Neural cell (in vitro differentiated cells): ENCODE results near the gene ACVR1B. TPM values are rescaled to one million over a fixed set of nuclear protein-coding genes. Genes with fewer than 3 reads are reported as not detected.

Experiments
- H2AFZ ChIP-seq: fragments of 200-600, 300-800 bp; sonication (generic), shearing (Covaris generic); 2 replicates; pipeline ENCODE4 v1.6.0; 2014; ENCODE audit warnings: low read depth, mild to moderate bottlenecking, antibody characterized with exemption, low read length, moderate library complexity
- H3F3A ChIP-seq: fragments of 200-600 bp; shearing (Covaris generic); 2 replicates; pipeline ENCODE4 v1.6.1; 2016; ENCODE audit warnings: mild to moderate bottlenecking, moderate library complexity, mixed read lengths, antibody characterized with exemption, low read length; ENCODE audit not compliant: insufficient read depth, poor library complexity, severe bottlenecking
- H3K27ac ChIP-seq: fragments of 200-600, 300-800 bp; sonication (generic), shearing (Covaris generic); 2 replicates; pipeline ENCODE4 v1.5.1; 2014; ENCODE audit warnings: mild to moderate bottlenecking, low read length, moderate library complexity
- H3K27me3 ChIP-seq: fragments of 300-800, 200-600 bp; sonication (generic), shearing (Covaris generic); 2 replicates; pipeline ENCODE4 v1.6.0; 2014; ENCODE audit warnings: mild to moderate bottlenecking, low read depth, low read length, moderate library complexity; ENCODE audit not compliant: insufficient read depth
- H3K36me3 ChIP-seq: fragments of 300-800, 200-600 bp; sonication (generic), shearing (Covaris generic); 2 replicates; pipeline ENCODE4 v1.5.1; 2014; ENCODE audit warnings: mild to moderate bottlenecking, antibody characterized with exemption, low read length, moderate library complexity; ENCODE audit not compliant: insufficient read depth
- H3K4me2 ChIP-seq: fragments of 300-800, 200-600 bp; sonication (generic), shearing (Covaris generic); 2 replicates; pipeline ENCODE4 v1.6.0; 2014; ENCODE audit warnings: mild to moderate bottlenecking, low read length
- H3K4me3 ChIP-seq: fragments of 300-800, 200-600 bp; sonication (generic), shearing (Covaris generic); 2 replicates; pipeline ENCODE4 v1.5.1; 2014; ENCODE audit warnings: mild to moderate bottlenecking, low read length, moderate library complexity
- H3K79me2 ChIP-seq: fragments of 200-600 bp; shearing (Covaris generic); replicated peaks from 2 replicates; pipeline ENCODE4 v1.6.0; 2014; ENCODE audit warnings: mild to moderate bottlenecking, low read length, moderate library complexity; ENCODE audit not compliant: insufficient read depth
- H3K9ac ChIP-seq: fragments of 300-800, 200-600 bp; sonication (generic), shearing (Covaris generic); 2 replicates; pipeline ENCODE4 v1.6.1; 2016; ENCODE audit warnings: mild to moderate bottlenecking, low read length, mixed read lengths
- H3K9me2 ChIP-seq: fragments of 200-600 bp; shearing (Covaris generic); 2 replicates; pipeline ENCODE4 v1.6.1; 2016; ENCODE audit warnings: mild to moderate bottlenecking, low read length, mixed read lengths; ENCODE audit not compliant: insufficient read depth
- H3K9me3 ChIP-seq: fragments of 200-600, 300-800 bp; sonication (generic), shearing (Covaris generic); 2 replicates; pipeline ENCODE4 v1.6.1; 2016; ENCODE audit warnings: mild to moderate bottlenecking, mixed run types, low read length, moderate library complexity, mixed read lengths
- H4K20me1 ChIP-seq: fragments of 200-600 bp; shearing (Covaris generic); 2 replicates; pipeline ENCODE4 v1.6.1; 2016; ENCODE audit warnings: mild to moderate bottlenecking, mixed run types; ENCODE audit not compliant: insufficient read depth
- CTCF ChIP-seq: fragments of 450-650 bp; IDR thresholded peaks from 2 replicates; pipeline ENCODE4 v1.5.1; 2014; ENCODE audit warnings: antibody characterized with exemption, mild to moderate bottlenecking, moderate library complexity; ENCODE audit not compliant: poor library complexity, severe bottlenecking
- EP300 ChIP-seq: fragments of 450-650 bp; conservative IDR thresholded peaks from 2 replicates; pipeline ENCODE4 v1.6.1; 2014; ENCODE audit warnings: antibody characterized with exemption, mild to moderate bottlenecking, moderate library complexity; ENCODE audit not compliant: poor library complexity, severe bottlenecking
- EZH2 ChIP-seq: fragments of 200-600, 300-800 bp; shearing (Covaris generic), sonication (generic); IDR thresholded peaks from 2 replicates; pipeline ENCODE4 v1.6.1; 2014; ENCODE audit warnings: antibody characterized with exemption, low read length, borderline replicate concordance, mild to moderate bottlenecking; ENCODE audit not compliant: insufficient read depth, poor library complexity, severe bottlenecking
- MXI1 ChIP-seq: fragments of 450-650 bp; conservative IDR thresholded peaks from 2 replicates; pipeline ENCODE4 v1.6.1; 2014; ENCODE audit warnings: antibody characterized with exemption, mild to moderate bottlenecking; ENCODE audit not compliant: poor library complexity, severe bottlenecking
- POLR2AphosphoS5 ChIP-seq: IDR thresholded peaks from 2 replicates; pipeline ENCODE4 v1.6.1; 2012
- RAD21 ChIP-seq: fragments of 450-650 bp; conservative IDR thresholded peaks from 2 replicates; pipeline ENCODE4 v1.6.1; 2014; ENCODE audit warnings: antibody characterized with exemption, mild to moderate bottlenecking, moderate library complexity
- SMC3 ChIP-seq: fragments of 450-650 bp; conservative IDR thresholded peaks from 2 replicates; pipeline ENCODE4 v1.6.1; 2014; ENCODE audit warnings: antibody characterized with exemption, mild to moderate bottlenecking, moderate library complexity; ENCODE audit not compliant: poor library complexity
- TAF1 ChIP-seq: IDR thresholded peaks from 2 replicates; pipeline ENCODE4 v1.6.1; 2012; ENCODE audit warnings: low read depth
- polyA plus RNA-seq: library from polyadenylated mRNA; depleted of rRNA; stranded (reverse); fragments of >200 nt; gene quantifications from 2 replicates; pipeline ENCODE4 v1.2.3, GENCODE V29; 2014
- TF ChIP-seq, protein P1 (sequence below): IDR thresholded peaks from 2 replicates; pipeline ENCODE4 v1.6.1; 2012; ENCODE audit warnings: borderline replicate concordance

Gene ACVR1B
- polyA plus RNA-seq, 1 donor from 2014 or later = 47.2 TPM

- H3K79me2 ChIP-seq = peaks cover 81% of the 10 kb centered on the region
- H3K36me3 ChIP-seq = no peaks in the 10 kb centered on the region
- no peak for TF ChIP-seq RAD21
- no peak for TF ChIP-seq MXI1
- no peak for TF ChIP-seq SMC3
- TF ChIP-seq POLR2AphosphoS5 = no peak
- no peak for TF ChIP-seq EZH2
- TF ChIP-seq TAF1 = no peak
- TF ChIP-seq EP300 = no peak
These were observed 10.3 kb downstream of the ACVR1B start for GRCh38 chr12:51961834-51962233.

DNA sequence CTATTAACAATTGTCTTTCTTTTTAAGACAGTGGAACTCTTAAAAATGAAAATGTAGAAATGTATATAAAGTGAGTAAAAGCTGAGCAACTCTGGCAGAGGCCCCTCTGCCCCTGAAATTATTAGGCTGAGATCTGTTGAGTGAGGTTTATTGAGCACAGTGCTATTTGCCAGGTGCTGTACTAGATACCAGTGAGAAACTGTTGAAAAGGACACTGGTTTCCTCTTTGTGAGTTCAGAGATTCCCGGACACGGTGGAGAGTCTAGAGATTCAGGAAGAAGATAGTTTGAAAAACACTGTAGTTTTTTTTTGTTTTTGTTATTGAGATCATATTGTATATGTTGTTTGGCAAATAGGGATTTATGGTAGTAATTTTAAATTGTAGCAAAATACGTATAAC, 11.2 kb downstream of the ACVR1B start:
- H3K79me2 ChIP-seq = peaks cover 78% of the 10 kb centered on the region
- no peak overlapping the region for H3K27ac ChIP-seq
- no peaks in the 10 kb centered on the region for H3K9me3 ChIP-seq
- H3K9ac ChIP-seq = no peak overlapping the region
- H2AFZ ChIP-seq = no peak overlapping the region
- H3K36me3 ChIP-seq = no peaks in the 10 kb centered on the region
- TF ChIP-seq, protein P1, sequence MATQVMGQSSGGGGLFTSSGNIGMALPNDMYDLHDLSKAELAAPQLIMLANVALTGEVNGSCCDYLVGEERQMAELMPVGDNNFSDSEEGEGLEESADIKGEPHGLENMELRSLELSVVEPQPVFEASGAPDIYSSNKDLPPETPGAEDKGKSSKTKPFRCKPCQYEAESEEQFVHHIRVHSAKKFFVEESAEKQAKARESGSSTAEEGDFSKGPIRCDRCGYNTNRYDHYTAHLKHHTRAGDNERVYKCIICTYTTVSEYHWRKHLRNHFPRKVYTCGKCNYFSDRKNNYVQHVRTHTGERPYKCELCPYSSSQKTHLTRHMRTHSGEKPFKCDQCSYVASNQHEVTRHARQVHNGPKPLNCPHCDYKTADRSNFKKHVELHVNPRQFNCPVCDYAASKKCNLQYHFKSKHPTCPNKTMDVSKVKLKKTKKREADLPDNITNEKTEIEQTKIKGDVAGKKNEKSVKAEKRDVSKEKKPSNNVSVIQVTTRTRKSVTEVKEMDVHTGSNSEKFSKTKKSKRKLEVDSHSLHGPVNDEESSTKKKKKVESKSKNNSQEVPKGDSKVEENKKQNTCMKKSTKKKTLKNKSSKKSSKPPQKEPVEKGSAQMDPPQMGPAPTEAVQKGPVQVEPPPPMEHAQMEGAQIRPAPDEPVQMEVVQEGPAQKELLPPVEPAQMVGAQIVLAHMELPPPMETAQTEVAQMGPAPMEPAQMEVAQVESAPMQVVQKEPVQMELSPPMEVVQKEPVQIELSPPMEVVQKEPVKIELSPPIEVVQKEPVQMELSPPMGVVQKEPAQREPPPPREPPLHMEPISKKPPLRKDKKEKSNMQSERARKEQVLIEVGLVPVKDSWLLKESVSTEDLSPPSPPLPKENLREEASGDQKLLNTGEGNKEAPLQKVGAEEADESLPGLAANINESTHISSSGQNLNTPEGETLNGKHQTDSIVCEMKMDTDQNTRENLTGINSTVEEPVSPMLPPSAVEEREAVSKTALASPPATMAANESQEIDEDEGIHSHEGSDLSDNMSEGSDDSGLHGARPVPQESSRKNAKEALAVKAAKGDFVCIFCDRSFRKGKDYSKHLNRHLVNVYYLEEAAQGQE = no peak
- TF ChIP-seq CTCF = no peak
- TF ChIP-seq RAD21 = no peak
- no peak for TF ChIP-seq SMC3
- TF ChIP-seq POLR2AphosphoS5 = no peak
- H3K4me3 ChIP-seq = no peak overlapping the region
- H3K9me2 ChIP-seq = no peaks in the 10 kb centered on the region
- H4K20me1 ChIP-seq = peaks cover 19% of the 10 kb centered on the region
- H3K4me2 ChIP-seq = no peak overlapping the region
- H3F3A ChIP-seq = no peaks in the 10 kb centered on the region
- no peaks in the 10 kb centered on the region for H3K27me3 ChIP-seq

More at GRCh38 chr12:51961834-51962233, 10.3 kb downstream of the ACVR1B start:
- Histone ChIP-seq H3K27me3 (no peaks in the 10 kb centered on the region), H3K9ac (no peak overlapping the region), H3K4me2 (no peak overlapping the region), H3K9me2 (no peaks in the 10 kb centered on the region), H3F3A (no peaks in the 10 kb centered on the region), H3K9me3 (no peaks in the 10 kb centered on the region), H4K20me1 (peaks cover 21% of the 10 kb centered on the region), H3K27ac (no peak overlapping the region), H3K4me3 (no peak overlapping the region), H2AFZ (no peak overlapping the region)

DNA sequence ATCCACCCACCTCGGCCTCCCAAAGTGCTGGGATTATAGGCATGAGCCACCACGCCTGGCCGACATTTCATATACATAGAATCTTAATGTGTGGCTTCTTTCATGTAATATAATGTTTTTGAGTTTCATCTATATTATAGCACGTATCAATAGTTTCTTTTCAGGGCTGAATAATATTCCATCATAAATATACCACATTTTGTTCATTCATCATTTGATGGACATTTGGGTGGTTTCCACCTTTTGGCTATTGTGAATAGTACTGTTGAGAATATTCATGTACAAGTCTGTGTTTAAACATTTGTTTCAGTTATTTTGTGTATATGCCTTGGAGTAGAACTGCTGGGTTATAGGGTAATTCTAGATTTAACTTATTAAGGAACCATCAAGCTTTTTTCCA, 12.0 kb downstream of the ACVR1B start:
- H3K27ac ChIP-seq = no peak overlapping the region
- no peak overlapping the region for H3K4me2 ChIP-seq
- H3K27me3 ChIP-seq = no peaks in the 10 kb centered on the region
- no peaks in the 10 kb centered on the region for H3K36me3 ChIP-seq
- no peak overlapping the region for H2AFZ ChIP-seq
- H4K20me1 ChIP-seq = peaks cover 19% of the 10 kb centered on the region
- no peaks in the 10 kb centered on the region for H3K9me3 ChIP-seq
- H3K9ac ChIP-seq = no peak overlapping the region
- H3K4me3 ChIP-seq = no peak overlapping the region
- peaks cover 75% of the 10 kb centered on the region for H3K79me2 ChIP-seq
- TF ChIP-seq SMC3 = no peak
- TF ChIP-seq CTCF = no peak
- TF ChIP-seq POLR2AphosphoS5 = no peak
- no peak for TF ChIP-seq EP300
- TF ChIP-seq TAF1 = no peak
- TF ChIP-seq MXI1 = no peak
- no peaks in the 10 kb centered on the region for H3F3A ChIP-seq
- no peaks in the 10 kb centered on the region for H3K9me2 ChIP-seq
